ENCODE measurements around the gene LAT.
"Not testable (repeated sequence)": the region's sequence is repeated elsewhere in the genome, so short reads cannot be mapped to it uniquely, and the experiment has no call there.

Gene LAT

DNA sequence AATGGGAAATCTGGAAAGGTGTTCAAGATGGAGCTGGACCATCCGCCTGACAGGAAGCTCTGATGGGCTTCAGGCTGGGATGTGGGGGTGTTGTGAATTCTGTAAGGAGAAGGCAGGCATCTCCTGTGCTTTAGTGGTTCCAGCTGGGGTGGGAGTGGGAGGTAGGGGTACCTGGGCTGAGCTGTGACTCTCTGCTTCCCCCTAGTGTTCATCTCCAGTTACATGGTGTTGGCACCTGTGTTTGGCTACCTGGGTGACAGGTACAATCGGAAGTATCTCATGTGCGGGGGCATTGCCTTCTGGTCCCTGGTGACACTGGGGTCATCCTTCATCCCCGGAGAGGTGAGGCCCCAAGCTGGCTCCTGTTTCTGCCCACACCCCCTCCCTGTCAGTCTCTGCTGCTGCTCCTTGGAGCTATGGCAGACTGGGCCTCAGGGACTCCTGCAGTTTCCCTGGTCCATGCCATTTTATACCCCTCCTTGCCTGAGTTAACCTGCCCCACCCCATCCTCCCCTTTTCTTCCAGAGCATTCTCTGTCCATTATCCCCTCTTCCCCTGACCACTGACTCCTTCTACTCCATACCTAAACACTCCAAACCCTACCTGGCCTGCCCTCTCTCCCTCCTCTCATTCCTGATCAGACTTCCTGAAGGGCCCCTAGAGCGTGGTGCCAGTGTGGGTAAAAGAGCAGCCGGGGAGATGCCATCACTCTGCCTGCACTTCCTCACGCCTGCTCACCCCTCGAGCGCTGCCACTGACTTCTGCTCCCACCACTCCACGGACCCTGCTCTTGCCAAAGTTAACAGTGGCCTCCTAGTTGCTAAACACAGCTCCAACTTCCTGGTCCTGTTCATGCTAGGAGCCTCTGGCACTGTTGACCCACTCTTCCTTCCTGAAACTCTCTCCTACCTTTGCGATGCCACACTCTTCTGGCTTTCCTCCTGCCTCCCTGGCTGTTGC lies 6.9 kb upstream of the LAT start:
- no peak for DNase-seq (ENCODE audit: low read depth)

DNA sequence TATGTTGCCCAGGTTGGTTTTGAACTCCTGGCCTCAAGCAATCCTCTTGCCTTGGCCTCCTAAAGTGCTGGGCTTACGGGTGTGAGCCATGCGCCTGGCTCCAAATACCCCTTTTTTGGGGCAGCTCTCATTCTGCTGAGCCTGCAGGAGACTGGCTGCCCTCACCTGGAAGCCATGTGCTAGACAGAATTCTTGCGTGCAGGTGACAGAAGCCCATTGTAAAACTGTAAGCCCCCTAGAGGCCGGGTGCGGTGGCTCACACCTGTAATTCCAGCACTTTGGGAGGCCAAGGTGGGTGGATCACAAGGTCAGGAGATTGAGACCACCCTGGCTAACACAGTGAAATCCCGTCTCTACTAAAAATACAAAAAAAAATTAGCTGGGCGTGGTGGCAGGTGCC lies 4.5 kb upstream of the LAT start:
- DNase-seq (ENCODE audit: low read depth): not testable (repeated sequence)

DNA sequence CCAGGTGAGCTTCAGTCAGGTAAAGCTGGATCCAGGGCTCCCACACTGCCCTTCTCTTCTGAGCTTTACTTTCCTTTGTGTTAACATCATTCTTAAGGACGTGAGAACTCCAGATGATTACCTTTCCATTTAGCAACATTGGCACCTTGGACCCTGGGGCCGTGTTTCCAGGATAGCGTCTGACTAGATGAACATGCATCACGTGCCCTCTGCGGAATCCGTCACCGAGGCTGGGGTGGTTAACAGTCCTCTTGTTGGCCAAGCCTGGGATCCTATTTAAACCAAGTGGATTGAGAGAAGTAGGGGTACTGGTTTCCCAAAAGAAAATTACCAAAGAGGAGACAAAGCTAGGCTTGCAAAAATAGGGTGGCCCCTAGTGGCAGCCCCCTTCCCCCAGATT lies 3.9 kb upstream of the LAT start:
- DNase-seq (ENCODE audit: low read depth): no peak

DNA sequence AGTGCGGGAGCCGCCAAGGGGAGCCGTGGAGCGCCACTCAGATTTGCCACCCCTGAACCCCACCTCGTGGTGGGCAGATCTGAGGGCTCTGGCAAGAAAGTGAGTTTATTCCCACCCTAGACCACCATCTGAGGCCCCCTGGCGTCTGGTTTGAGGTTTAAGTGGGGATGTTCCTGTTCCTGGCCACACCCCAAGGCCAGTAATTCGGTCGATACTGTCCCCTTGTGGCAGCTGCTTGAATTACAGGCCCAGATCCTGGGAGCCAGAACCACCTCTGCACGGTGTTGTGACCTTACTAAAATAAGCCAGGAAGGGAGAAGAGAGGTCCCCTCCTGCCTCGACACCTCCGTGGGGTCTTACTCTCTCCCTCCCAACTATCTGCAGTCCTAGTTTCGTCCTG lies 3.3 kb upstream of the LAT start:
- no peak for DNase-seq (ENCODE audit: low read depth)

DNA sequence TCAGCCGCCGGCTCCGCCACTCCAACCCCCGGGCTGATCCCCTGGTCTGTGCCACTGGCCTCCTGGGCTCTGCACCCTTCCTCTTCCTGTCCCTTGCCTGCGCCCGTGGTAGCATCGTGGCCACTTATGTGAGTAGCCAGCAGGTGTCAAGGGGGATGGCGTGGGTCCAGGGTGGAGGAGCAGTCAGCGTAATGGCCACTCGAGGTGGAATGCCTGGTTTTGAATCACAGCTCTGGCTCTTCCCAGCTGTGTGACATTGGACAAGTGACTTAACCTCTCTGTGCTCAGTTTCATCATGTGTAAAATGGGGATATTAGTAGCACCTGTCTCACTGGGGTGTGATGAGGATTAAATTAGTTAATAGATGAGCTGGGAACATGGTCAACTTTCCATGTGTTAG lies 2.4 kb upstream of the LAT start:
- DNase-seq (ENCODE audit: low read depth): no peak

DNA sequence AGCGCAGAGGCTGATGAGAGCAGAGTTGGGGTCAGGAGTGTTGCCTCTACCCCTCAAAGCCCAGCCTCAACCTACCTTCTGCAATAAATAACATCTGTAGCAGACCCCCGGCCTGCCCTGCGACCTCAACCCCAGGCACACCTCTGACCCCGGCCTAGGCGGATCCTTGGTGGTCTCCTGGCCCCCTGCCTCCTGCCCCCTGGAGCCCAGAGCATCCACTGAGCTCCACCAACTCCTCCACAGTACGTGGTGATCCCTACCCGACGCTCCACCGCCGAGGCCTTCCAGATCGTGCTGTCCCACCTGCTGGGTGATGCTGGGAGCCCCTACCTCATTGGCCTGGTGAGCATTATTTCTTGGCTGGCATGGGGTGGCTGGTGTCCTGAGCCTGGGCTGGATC lies 1.9 kb upstream of the LAT start:
- DNase-seq (ENCODE audit: low read depth): no peak

DNA sequence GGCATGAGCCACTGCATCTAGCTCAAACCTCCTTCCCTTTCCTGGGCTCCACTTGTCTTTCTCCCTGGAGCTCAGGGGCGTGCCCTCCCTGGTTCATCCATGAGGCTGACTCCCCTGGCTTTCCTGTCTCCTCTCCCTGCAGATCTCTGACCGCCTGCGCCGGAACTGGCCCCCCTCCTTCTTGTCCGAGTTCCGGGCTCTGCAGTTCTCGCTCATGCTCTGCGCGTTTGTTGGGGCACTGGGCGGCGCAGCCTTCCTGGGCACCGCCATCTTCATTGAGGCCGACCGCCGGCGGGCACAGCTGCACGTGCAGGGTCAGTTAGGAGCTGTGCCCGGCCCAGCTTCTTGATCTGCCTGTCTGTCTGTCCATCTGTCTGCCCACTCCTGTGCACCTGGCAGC lies 1.2 kb upstream of the LAT start:
- no peak for DNase-seq (ENCODE audit: low read depth)

DNA sequence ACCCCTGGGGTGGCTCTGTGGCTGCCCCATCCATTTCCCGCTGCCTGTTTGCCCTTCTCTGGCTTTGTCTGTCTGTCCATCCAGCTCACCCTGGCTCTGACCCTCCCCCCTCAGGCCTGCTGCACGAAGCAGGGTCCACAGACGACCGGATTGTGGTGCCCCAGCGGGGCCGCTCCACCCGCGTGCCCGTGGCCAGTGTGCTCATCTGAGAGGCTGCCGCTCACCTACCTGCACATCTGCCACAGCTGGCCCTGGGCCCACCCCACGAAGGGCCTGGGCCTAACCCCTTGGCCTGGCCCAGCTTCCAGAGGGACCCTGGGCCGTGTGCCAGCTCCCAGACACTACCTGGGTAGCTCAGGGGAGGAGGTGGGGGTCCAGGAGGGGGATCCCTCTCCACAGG lies 761 bp upstream of the LAT start:
- DNase-seq (ENCODE audit: low read depth): no peak

DNA sequence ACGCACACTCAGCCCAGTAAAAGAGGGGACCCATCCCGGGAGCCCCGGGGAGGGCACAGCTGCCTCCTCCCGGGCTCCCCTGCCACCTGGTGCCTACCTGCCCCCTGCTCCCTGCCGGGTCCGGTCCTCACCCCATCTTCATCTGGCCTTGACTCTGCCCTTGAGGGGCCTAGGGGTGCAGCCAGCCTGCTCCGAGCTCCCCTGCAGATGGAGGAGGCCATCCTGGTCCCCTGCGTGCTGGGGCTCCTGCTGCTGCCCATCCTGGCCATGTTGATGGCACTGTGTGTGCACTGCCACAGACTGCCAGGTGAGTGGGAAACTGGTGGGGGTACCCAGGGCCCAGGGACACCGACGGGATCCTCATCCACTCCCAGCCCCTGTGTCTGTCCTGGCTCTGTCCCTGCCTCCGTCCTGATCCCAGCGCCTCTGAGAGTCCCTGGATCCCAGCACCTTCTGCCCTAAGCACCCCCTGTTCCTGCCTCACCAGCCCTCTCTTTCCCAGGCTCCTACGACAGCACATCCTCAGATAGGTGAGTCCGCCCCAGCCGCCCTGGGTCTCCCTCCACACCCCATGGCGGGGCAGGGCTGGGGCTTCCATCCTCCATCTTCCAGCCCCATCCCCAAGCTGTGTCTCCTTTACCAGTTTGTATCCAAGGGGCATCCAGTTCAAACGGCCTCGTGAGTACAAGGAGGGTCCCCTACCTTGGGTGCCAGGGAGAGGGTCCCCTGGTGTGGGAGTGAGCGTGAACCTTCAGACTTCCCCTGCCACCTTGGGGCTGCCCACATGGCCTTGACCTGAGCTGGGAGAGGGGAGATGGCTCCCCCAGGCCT lies 574 bp downstream of the LAT start:
- DNase-seq (ENCODE audit: low read depth): no peak

DNA sequence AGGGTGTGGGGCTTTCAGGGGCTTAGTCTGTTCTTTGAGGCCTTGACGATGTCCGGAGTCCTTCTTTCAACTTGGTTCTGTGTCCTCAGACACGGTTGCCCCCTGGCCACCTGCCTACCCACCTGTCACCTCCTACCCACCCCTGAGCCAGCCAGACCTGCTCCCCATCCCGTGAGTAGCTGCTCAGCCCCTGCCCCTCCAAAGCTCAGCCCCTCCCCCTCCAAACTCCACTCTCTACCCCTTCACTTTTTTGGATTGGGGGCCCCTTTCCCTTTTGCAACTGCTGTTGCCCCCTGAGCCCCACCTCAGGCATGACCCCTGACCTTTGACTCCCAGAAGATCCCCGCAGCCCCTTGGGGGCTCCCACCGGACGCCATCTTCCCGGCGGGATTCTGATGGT lies 1.2 kb downstream of the LAT start:
- no peak for DNase-seq (ENCODE audit: low read depth)

DNA sequence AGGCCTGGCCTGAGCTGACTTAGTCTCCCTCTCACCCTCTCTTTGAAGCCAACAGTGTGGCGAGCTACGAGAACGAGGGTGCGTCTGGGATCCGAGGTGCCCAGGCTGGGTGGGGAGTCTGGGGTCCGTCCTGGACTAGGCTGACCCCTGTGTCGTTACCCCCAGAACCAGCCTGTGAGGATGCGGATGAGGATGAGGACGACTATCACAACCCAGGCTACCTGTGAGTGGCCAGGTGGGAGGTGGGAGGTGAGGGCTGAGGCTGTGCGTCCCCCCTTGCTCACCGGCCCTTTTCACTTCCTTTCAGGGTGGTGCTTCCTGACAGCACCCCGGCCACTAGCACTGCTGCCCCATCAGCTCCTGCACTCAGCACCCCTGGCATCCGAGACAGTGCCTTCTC lies 1.6 kb downstream of the LAT start:
- DNase-seq (ENCODE audit: low read depth): no peak

DNA sequence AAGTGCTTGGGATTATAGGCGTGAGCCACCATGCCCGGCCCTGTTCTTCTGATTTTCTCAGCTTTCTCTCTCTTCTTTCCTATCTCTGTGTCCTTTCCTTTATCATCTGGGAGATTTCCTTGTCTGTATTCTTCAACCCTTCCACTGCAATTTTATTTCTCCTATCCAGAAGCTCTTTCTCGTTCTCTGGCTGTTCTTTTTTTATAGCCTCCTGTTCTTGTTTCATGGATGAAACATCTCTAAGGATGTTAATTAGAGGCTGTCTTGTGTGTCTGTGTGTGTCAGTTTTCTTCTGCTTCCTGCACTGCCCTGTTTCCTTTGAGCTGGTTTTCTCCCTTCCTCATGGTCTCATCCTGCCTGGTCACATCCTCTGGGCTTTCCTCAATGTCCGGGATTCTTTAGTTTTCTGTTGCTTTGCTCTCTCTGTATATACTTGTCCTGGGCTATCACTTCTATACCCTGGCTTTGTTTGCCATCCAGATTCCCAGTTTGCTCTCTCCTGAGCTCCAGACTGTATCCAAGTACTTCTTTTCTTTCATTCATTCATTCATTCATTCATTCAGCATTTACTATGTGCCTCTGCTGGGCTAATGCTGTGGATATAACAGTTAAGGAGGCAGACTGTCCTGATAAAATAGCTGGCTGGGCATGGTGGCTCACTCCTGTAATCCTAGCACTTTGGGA lies 2.5 kb downstream of the LAT start:
- DNase-seq (ENCODE audit: low read depth): no peak

DNA sequence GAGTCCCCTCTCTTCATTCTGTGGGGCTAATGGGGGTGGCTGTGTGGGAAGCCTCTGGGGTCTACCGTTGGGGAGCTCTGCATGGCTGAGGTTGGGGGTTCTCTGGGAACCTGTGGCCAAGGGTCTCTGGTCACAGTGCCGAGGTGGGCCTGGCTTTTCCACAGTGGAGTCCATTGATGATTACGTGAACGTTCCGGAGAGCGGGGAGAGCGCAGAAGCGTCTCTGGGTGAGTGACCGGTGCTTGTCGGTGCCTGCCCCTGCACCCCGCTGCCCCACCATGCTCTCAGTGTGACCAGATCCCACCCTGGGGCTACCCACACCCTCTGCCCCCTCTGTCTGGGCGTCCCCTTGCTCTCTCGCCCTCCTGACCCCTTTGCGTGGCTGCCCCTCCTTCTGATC lies 4.5 kb downstream of the LAT start:
- DNase-seq (ENCODE audit: low read depth): no peak

DNA sequence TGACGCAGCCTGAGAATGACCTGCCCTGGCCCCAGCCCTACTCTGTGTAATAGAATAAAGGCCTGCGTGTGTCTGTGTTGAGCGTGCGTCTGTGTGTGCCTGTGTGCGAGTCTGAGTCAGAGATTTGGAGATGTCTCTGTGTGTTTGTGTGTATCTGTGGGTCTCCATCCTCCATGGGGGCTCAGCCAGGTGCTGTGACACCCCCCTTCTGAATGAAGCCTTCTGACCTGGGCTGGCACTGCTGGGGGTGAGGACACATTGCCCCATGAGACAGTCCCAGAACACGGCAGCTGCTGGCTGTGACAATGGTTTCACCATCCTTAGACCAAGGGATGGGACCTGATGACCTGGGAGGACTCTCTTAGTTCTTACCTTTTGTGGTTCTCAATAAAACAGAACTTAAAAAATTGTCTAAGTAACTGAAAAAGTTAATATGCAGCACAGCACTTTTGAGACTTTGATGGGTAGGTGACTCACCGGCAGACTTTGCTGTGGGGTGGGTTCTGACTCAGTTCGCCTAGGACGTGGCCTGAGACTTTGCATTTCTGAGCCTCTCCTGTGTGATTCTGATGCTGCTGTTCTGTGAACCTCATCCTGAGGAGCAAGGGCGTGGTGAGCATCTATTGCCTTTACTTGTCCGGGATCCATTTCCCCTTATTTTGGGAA lies 5.7 kb downstream of the LAT start:
- peak; percentile 38 for DNase-seq (ENCODE audit: low read depth)

DNA sequence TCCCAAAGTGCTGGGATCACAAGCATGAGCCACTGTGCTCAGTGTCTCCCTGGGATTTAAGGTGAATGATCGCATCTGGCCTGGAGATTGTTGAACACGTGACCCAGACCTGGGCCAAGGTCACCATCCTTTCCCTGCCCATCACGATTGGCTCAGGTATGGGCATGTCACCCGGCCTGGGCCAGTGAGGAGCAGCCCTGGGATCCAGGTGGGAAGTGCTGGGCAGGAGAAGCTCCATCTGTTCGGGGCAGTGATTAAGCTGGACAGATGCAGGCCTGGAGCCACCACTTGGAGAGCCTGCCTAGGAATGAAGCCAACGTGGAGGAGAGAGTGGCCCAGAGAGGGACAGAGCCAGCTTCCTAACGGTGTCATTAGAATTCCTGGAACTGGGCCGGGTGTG lies 6.8 kb downstream of the LAT start:
- DNase-seq (ENCODE audit: low read depth): no peak

DNA sequence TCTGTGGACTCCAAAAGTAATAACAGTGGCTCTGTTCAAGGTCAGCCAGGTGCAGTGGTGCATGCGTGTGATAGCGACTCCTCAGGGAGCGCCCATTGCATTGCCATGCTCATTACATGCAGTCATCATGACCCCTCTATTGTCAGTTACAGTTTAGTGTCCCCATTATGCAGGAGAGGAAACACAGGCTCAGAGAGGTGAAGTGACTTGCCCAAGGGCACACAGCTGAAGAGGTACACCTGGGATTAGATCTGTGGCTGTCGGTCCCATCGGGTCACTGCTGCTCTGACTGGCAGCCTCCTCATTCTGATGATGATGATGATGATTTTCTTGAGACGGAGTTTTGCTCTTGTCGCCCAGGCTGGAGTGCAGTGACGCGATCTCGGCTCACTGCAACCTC lies 7.6 kb downstream of the LAT start:
- DNase-seq (ENCODE audit: low read depth): no peak

DNA sequence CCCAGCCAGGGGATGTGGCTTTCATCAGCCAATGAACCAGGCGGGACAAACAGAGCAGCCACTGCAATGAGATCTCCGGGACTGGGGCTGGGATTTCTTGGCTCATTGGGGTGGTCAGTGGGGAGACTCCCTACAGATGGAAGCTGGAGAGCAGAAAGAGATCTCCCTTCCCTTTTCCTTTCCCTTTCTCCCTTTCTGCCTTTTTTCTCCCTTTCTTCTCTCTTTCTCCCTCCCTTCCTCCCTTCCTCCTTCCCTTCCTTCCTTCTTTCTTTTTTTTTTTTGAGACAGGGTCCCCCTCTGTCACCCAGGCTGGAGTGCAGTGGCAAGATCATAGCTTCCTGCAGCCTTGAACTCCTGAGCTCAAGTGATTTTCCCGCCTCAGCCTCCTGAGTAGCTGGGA lies 14.0 kb downstream of the LAT start:
- no peak for DNase-seq (ENCODE audit: low read depth)

DNA sequence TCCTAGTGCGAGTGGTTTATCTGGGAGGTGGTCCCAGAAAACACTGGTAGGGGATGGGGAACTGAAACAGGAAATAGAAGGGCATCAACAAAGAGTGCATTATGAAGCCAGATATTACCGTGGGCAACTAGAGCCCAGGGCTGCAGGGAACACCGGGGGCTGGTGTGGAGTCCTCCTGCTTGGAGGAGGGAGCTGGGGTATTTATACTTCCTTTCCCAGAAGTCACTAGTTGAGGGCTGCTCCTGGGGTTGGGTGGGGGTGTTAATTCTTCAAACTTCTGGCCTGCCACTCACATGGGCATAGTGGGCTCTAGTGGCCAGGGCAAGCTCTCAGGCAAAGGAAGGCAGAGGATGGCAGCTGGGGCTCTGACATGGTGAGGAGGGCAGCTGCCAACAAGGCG lies 14.7 kb downstream of the LAT start:
- no peak for DNase-seq (ENCODE audit: low read depth)

DNA sequence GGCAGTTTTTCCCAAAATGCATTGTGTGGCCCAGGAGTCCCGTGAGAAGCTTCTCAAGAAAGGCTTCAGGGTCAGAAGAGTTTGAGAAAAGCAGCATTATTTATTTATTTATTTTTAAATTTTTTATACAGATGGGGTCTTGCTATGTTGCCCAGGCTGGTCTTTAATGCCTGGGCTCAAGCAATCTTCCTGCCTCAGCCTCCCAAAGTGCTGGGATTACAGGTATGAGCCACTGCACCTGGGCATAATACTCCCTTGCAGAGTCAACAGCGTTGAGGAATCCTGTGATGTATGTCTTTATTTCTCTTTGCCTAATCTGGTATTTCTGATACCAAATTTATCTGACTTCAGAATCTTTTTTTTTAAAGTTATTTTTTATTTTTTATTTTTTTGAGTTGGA lies 15.2 kb downstream of the LAT start:
- DNase-seq (ENCODE audit: low read depth): no peak

DNA sequence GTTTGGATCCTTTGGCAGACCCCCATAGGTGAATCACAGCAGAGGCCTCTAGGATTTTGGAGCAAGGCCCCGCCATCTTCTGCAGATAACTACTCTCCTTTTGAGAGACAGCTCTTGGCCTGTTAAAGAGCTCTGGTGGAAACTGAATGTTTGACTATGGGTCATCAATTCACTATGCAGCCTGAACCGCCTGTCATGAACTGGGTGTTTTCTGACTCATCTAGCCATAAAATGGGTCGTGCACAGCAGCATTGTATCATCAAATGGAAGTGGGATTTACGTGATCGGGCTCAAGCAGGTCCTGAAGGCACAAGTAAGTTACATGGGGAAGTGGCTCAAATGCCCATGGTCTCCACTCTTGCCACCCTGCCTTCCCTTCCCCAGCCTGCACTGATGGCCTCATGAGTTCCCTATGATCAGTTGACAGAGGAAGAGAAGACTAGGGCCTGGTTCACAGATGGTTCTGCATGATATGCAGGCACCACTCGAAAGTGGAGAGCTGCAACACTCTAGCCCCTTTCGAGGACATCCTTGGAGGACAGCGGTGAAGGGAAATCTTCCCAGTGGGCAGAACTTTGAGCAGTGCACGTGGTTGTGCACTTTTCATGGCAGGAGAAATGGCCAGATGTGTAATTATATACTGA lies 19.8 kb downstream of the LAT start:
- not testable (repeated sequence) for DNase-seq (ENCODE audit: low read depth)

DNA sequence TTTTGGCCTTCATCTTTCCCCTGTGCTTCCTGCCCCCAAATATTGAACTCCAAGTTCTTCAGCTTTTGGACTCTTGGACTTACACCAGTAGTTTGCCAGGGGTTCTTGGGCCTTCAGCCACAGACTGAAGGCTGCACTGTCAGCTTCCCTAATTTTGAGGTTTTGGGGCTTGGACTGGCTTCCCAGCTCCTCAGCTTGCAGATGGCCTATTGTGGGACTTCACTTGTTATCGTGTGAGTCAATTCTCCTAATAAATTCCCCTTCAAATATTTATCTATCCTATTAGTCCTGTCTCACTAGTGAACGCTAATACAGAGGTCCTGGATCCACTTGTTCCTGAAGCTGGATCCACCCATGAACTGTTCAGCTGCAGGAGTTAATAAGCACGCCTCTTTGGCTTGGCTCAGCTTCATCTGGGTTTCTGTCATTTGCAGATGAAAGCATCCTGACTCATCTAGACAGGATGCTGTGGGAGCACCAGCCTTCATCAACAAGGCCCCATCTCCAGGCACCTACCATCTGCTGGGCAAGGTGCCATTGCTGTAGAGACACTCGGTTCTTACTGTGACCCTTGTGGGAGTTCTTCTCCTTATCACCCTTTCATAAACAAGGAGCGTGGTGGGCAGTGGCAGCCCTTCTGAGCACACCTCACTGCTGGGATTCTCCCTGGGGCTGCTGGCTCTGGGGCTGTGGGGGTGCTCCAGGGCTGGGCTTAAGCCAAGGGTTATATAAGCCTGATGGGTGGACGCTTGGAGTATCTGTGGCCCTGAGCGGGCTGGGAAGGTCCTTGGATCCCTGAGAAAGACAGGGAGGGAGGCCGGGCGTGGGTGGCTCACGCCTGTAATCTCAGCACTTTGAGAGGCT lies 23.1 kb downstream of the LAT start:
- peak; percentile 49 for DNase-seq (ENCODE audit: low read depth)

Measured in stimulated activated CD8-positive, alpha-beta memory T cell treated with anti-CD3 and anti-CD28 coated beads, Interleukin-12 subunit alpha, Interleukin-12 subunit beta, amount 100 ng/mL, for 1 hour (primary cell).